SK-N-SH treated with all-trans-retinoic acid at 6 μM for 48 hours (cell line): ENCODE data around the gene EOGT.

Source experiments
- ATAC-seq: fragments of 200-7000 bp; cut with Tn5 transposase; 3 replicates; pipeline ENCODE4 v1.9.1; 2020; ENCODE audit warnings: mild to moderate bottlenecking, moderate library complexity
- ARNTL ChIP-seq: fragments of 450-650 bp; formaldehyde crosslinking; IDR thresholded peaks from 2 replicates; pipeline ENCODE4 v1.5.0; 2020; ENCODE audit warnings: low read depth, mild to moderate bottlenecking, moderate library complexity, borderline replicate concordance
- BACH2 ChIP-seq: fragments of 250-450 bp; sonication (Bioruptor Pico); IDR thresholded peaks from 2 replicates; pipeline ENCODE4 v1.9.0; 2021; ENCODE audit warnings: mild to moderate bottlenecking, borderline replicate concordance
- CSDC2 ChIP-seq: fragments of 250-450 bp; sonication (Bioruptor Pico); IDR thresholded peaks from 2 replicates; pipeline ENCODE4 v1.5.0; 2020; ENCODE audit warnings: mild to moderate bottlenecking, moderate library complexity
- ESRRG ChIP-seq: fragments of 250-450 bp; sonication (Bioruptor Pico); IDR thresholded peaks from 2 replicates; pipeline ENCODE4 v1.6.1; 2021; ENCODE audit warnings: mild to moderate bottlenecking
- GLIS3 ChIP-seq: fragments of 250-450 bp; sonication (Bioruptor Pico); IDR thresholded peaks from 2 replicates; pipeline ENCODE4 v1.5.0; 2020; ENCODE audit warnings: mild to moderate bottlenecking, moderate library complexity
- ISL1 ChIP-seq: fragments of 250-450 bp; sonication (Bioruptor Pico); IDR thresholded peaks from 2 replicates; pipeline ENCODE4 v2.1.2; 2022; ENCODE audit warnings: mild to moderate bottlenecking, moderate library complexity
- OSR1 ChIP-seq: fragments of 250-450 bp; sonication (Bioruptor Pico); IDR thresholded peaks from 2 replicates; pipeline ENCODE4 v1.8.0; 2022; ENCODE audit warnings: moderate library complexity, mild to moderate bottlenecking, inconsistent platforms
- PPARA ChIP-seq: fragments of 250-450 bp; sonication (Bioruptor Pico); IDR thresholded peaks from 2 replicates; pipeline ENCODE4 v1.5.0; 2020; ENCODE audit warnings: mild to moderate bottlenecking, borderline replicate concordance
- RARB ChIP-seq: fragments of 250-450 bp; sonication (Bioruptor Pico); IDR thresholded peaks from 2 replicates; pipeline ENCODE4 v1.8.0; 2021; ENCODE audit warnings: mild to moderate bottlenecking, moderate library complexity
- SNAI2 ChIP-seq: fragments of 250-450 bp; sonication (Bioruptor Pico); IDR thresholded peaks from 2 replicates; pipeline ENCODE4 v1.5.0; 2020; ENCODE audit warnings: mild to moderate bottlenecking, moderate library complexity
- TCF4 ChIP-seq: fragments of 250-450 bp; sonication (Bioruptor Pico); IDR thresholded peaks from 2 replicates; pipeline ENCODE4 v1.8.0; 2021; ENCODE audit warnings: mild to moderate bottlenecking, moderate library complexity, borderline replicate concordance
- TOX ChIP-seq: fragments of 250-450 bp; sonication (Bioruptor Pico); IDR thresholded peaks from 2 replicates; pipeline ENCODE4 v1.8.0; 2021; ENCODE audit warnings: mild to moderate bottlenecking, moderate library complexity, borderline replicate concordance
- ZC3H10 ChIP-seq: fragments of 250-450 bp; sonication (Bioruptor Pico); IDR thresholded peaks from 2 replicates; pipeline ENCODE4 v1.5.1; 2021; ENCODE audit warnings: mild to moderate bottlenecking, moderate library complexity
- ZFP3 ChIP-seq: fragments of 250-450 bp; sonication (Bioruptor Pico); IDR thresholded peaks from 2 replicates; pipeline ENCODE4 v1.5.0; 2020; ENCODE audit warnings: mild to moderate bottlenecking, moderate library complexity
- ZFP30 ChIP-seq: fragments of 450-650 bp; formaldehyde crosslinking; IDR thresholded peaks from 2 replicates; pipeline ENCODE4 v1.5.0; 2022; ENCODE audit warnings: mild to moderate bottlenecking, moderate library complexity
- ZNF565 ChIP-seq: fragments of 450-650 bp; formaldehyde crosslinking; conservative IDR thresholded peaks from 2 replicates; pipeline ENCODE4 v1.5.0; 2020; ENCODE audit warnings: low read depth, mild to moderate bottlenecking, moderate library complexity
- ZNF70 ChIP-seq: fragments of 450-650 bp; formaldehyde crosslinking; IDR thresholded peaks from 2 replicates; pipeline ENCODE4 v1.5.0; 2020; ENCODE audit warnings: mild to moderate bottlenecking, moderate library complexity
- ZNF8 ChIP-seq: fragments of 450-650 bp; formaldehyde crosslinking; IDR thresholded peaks from 2 replicates; pipeline ENCODE4 v1.5.0; 2020; ENCODE audit warnings: mild to moderate bottlenecking, moderate library complexity
- TF ChIP-seq, protein P1 (sequence below): fragments of 250-450 bp; sonication (Bioruptor Pico); IDR thresholded peaks from 2 replicates; pipeline ENCODE4 v1.5.1; 2021; ENCODE audit warnings: mild to moderate bottlenecking, moderate library complexity
- TF ChIP-seq, protein P2 (sequence below): fragments of 250-450 bp; sonication (Bioruptor Pico); IDR thresholded peaks from 2 replicates; pipeline ENCODE4 v1.5.0; 2020; ENCODE audit warnings: mild to moderate bottlenecking, moderate library complexity
- TF ChIP-seq, protein P3 (sequence below): fragments of 250-450 bp; sonication (Bioruptor Pico); IDR thresholded peaks from 2 replicates; pipeline ENCODE4 v1.5.1; 2020; ENCODE audit warnings: low read depth, mild to moderate bottlenecking, moderate library complexity
- TF ChIP-seq, protein P4 (sequence below): fragments of 250-450 bp; sonication (Bioruptor Pico); IDR thresholded peaks from 2 replicates; pipeline ENCODE4 v1.8.0; 2021; ENCODE audit warnings: low read depth, mild to moderate bottlenecking, moderate library complexity, borderline replicate concordance

The EOGT gene

DNA sequence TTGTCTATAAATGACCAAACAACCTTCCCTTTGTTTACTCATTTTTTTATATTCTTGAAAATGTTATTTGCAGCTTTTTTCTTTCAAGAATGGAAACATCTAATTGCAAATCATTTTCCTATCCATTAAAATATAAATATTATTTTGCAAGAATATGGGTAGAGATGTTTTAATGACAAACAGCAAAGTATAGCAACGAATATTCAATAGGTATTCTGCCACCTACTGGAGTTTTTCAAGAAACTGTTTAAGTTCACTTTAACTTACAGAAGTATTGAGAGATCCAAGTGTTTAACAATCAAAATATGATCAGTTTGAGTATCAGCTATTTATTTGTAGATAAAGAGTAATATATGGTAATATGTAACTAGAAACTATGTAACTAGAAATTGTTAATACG lies 6.9 kb upstream of the EOGT start:
- TF ChIP-seq BACH2, result no peak
- TF ChIP-seq, protein P1, sequence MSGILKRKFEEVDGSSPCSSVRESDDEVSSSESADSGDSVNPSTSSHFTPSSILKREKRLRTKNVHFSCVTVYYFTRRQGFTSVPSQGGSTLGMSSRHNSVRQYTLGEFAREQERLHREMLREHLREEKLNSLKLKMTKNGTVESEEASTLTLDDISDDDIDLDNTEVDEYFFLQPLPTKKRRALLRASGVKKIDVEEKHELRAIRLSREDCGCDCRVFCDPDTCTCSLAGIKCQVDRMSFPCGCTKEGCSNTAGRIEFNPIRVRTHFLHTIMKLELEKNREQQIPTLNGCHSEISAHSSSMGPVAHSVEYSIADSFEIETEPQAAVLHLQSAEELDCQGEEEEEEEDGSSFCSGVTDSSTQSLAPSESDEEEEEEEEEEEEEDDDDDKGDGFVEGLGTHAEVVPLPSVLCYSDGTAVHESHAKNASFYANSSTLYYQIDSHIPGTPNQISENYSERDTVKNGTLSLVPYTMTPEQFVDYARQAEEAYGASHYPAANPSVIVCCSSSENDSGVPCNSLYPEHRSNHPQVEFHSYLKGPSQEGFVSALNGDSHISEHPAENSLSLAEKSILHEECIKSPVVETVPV, result no peak
- TF ChIP-seq ZNF8 (CRISPR knock-in tag), result no peak
- TF ChIP-seq CSDC2 (CRISPR knock-in tag), result no peak
- TF ChIP-seq SNAI2 (CRISPR knock-in tag), result no peak
- no peak for TF ChIP-seq ZFP3 (CRISPR knock-in tag)
- no peak for TF ChIP-seq ARNTL (CRISPR knock-in tag)
- TF ChIP-seq ISL1 (CRISPR knock-in tag), result no peak
- ATAC-seq, result peak; percentile 68

DNA sequence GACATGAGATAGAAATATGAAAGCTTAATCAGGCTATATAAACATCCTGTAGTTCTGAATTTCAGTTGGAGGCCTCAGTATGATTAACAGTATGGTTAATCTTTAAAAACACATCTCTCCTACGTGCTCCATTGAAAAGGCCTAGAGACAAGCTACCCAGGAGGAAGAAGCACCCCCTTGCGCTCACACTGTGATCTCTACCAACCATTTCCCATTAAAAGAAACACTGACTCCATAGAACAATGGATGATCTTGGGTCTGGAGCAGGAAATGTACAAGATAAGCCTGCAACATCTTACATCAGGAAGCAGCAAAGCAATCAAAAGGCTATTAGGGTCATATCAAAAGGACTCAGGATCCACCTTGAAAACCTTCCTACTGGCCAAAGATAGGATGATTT lies 3.4 kb upstream of the EOGT start:
- no peak for TF ChIP-seq ZNF8 (CRISPR knock-in tag)
- TF ChIP-seq, protein P2, sequence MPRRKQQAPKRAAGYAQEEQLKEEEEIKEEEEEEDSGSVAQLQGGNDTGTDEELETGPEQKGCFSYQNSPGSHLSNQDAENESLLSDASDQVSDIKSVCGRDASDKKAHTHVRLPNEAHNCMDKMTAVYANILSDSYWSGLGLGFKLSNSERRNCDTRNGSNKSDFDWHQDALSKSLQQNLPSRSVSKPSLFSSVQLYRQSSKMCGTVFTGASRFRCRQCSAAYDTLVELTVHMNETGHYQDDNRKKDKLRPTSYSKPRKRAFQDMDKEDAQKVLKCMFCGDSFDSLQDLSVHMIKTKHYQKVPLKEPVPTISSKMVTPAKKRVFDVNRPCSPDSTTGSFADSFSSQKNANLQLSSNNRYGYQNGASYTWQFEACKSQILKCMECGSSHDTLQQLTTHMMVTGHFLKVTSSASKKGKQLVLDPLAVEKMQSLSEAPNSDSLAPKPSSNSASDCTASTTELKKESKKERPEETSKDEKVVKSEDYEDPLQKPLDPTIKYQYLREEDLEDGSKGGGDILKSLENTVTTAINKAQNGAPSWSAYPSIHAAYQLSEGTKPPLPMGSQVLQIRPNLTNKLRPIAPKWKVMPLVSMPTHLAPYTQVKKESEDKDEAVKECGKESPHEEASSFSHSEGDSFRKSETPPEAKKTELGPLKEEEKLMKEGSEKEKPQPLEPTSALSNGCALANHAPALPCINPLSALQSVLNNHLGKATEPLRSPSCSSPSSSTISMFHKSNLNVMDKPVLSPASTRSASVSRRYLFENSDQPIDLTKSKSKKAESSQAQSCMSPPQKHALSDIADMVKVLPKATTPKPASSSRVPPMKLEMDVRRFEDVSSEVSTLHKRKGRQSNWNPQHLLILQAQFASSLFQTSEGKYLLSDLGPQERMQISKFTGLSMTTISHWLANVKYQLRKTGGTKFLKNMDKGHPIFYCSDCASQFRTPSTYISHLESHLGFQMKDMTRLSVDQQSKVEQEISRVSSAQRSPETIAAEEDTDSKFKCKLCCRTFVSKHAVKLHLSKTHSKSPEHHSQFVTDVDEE, result no peak
- no peak for TF ChIP-seq TOX
- no peak for TF ChIP-seq ZNF70
- no peak for TF ChIP-seq PPARA (CRISPR knock-in tag)
- TF ChIP-seq, protein P3, sequence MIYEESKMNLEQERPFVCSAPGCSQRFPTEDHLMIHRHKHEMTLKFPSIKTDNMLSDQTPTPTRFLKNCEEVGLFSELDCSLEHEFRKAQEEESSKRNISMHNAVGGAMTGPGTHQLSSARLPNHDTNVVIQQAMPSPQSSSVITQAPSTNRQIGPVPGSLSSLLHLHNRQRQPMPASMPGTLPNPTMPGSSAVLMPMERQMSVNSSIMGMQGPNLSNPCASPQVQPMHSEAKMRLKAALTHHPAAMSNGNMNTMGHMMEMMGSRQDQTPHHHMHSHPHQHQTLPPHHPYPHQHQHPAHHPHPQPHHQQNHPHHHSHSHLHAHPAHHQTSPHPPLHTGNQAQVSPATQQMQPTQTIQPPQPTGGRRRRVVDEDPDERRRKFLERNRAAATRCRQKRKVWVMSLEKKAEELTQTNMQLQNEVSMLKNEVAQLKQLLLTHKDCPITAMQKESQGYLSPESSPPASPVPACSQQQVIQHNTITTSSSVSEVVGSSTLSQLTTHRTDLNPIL (CRISPR knock-in tag), result no peak
- no peak for TF ChIP-seq ZFP30 (CRISPR knock-in tag)
- TF ChIP-seq TCF4 (CRISPR knock-in tag), result no peak
- no peak for TF ChIP-seq ZC3H10
- no peak for TF ChIP-seq ZFP3 (CRISPR knock-in tag)
- no peak for TF ChIP-seq SNAI2 (CRISPR knock-in tag)
- TF ChIP-seq ESRRG (CRISPR knock-in tag), result no peak
- no peak for ATAC-seq

DNA sequence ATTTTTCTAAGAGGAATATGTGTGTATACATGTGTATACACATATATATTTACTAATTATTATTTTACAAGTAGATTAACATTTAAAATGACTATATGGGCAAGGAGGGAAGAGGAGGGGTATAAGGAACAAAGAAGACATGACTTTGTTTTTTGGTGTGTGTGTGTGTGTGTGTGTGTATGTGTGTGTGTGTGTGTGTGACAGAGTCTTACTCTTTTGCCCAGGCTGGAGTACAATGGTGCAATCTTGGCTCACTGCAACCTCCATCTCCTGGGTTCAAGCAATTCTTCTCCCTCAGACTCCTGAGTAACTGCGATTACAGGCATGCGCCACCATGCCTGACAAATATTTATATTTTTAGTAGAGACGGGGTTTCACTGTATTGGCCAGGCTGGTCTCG lies 2.6 kb upstream of the EOGT start:
- TF ChIP-seq, protein P4, sequence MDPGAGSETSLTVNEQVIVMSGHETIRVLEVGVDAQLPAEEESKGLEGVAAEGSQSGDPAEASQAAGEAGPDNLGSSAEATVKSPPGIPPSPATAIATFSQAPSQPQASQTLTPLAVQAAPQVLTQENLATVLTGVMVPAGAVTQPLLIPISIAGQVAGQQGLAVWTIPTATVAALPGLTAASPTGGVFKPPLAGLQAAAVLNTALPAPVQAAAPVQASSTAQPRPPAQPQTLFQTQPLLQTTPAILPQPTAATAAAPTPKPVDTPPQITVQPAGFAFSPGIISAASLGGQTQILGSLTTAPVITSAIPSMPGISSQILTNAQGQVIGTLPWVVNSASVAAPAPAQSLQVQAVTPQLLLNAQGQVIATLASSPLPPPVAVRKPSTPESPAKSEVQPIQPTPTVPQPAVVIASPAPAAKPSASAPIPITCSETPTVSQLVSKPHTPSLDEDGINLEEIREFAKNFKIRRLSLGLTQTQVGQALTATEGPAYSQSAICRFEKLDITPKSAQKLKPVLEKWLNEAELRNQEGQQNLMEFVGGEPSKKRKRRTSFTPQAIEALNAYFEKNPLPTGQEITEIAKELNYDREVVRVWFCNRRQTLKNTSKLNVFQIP (CRISPR knock-in tag), result no peak
- no peak for TF ChIP-seq ZNF8 (CRISPR knock-in tag)
- TF ChIP-seq OSR1 (CRISPR knock-in tag), result no peak
- TF ChIP-seq, protein P2, result no peak
- TF ChIP-seq ARNTL (CRISPR knock-in tag), result no peak
- no peak for TF ChIP-seq PPARA (CRISPR knock-in tag)
- TF ChIP-seq RARB (CRISPR knock-in tag), result no peak
- TF ChIP-seq, protein P1, result no peak
- no peak for TF ChIP-seq TCF4 (CRISPR knock-in tag)
- TF ChIP-seq CSDC2 (CRISPR knock-in tag), result no peak
- TF ChIP-seq ZFP3 (CRISPR knock-in tag), result no peak
- TF ChIP-seq ESRRG (CRISPR knock-in tag), result no peak
- no peak for TF ChIP-seq ZNF565 (CRISPR knock-in tag)
- TF ChIP-seq, protein P3 (CRISPR knock-in tag), result no peak
- TF ChIP-seq BACH2, result no peak
- no peak for TF ChIP-seq ZFP30 (CRISPR knock-in tag)
- TF ChIP-seq GLIS3 (CRISPR knock-in tag), result no peak
- TF ChIP-seq, all 23 proteins: peak for 0
- no peak for ATAC-seq
